ENCODE measurements around the gene SLC38A8.

DNA sequence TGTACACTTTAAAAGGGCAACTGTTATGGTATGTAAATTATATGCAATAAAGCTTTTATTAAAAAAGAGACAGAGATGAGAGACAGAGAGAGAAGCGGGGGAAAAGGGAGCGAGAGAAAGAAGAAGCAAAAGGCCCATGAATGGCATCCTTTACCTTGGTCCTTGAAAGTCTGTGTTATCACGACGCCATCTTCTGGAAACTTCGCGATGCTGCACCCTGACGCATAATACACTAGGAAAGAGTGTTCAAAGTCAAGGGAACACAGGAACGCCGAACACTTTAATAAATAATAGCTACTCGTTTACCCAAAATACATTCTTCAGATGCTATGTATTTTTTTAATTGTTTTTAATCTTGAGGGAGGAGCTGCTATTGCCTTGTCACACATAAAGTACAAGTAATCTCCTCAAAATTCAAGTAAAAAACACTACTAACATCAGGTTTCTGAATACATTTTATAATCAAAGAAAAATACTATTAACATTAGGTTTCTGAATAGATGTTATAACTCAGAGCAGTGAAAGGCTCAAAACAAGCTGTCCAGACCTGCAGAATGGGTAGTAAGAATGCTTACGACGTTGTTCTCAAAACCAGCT, 23.0 kb upstream of the SLC38A8 start:
- TF ChIP-seq SIN3A (IDR thresholded peaks at IDR 0.05; ENCODE audit: borderline replicate concordance, insufficient read depth, low read depth, low read length): no peak
- no peak for TF ChIP-seq POLR2AphosphoS5 (IDR thresholded peaks at IDR 0.05; ENCODE audit: low read depth, low read length)
- peak; percentile 79 for TF ChIP-seq CTCF (IDR thresholded peaks at IDR 0.05)

All from Panc1 (cell line).